ENCODE measurements around the gene GJA3.
A peak's percentile ranks its signal among the peaks of the same experiment; 100 is the strongest.

Gene GJA3

DNA sequence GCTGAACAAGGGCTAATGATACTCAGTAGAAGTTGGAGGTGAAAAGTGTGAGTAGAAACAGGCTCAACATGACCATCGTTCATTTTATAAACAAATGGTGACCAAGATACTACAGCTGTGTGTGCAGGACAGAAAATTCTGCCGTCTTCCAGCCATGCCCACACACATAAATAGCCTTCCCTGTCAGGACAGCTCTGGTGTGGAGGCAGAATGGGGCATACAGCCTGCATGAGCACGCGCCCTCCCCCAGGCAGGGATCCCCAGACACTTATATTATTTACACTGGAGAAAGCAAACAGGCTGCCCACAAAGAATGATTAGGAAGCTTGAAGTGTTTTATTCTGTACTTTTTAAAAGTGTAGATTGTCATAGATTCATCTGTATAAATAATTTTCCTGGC is 20.4 kb downstream of the GJA3 start:
- no peak for DNase-seq (ENCODE audit: extremely low read depth, low read depth)
- TF ChIP-seq, protein P1, sequence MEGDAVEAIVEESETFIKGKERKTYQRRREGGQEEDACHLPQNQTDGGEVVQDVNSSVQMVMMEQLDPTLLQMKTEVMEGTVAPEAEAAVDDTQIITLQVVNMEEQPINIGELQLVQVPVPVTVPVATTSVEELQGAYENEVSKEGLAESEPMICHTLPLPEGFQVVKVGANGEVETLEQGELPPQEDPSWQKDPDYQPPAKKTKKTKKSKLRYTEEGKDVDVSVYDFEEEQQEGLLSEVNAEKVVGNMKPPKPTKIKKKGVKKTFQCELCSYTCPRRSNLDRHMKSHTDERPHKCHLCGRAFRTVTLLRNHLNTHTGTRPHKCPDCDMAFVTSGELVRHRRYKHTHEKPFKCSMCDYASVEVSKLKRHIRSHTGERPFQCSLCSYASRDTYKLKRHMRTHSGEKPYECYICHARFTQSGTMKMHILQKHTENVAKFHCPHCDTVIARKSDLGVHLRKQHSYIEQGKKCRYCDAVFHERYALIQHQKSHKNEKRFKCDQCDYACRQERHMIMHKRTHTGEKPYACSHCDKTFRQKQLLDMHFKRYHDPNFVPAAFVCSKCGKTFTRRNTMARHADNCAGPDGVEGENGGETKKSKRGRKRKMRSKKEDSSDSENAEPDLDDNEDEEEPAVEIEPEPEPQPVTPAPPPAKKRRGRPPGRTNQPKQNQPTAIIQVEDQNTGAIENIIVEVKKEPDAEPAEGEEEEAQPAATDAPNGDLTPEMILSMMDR (IDR thresholded peaks at IDR 0.05; ENCODE audit: low read depth, low read length): no peak

DNA sequence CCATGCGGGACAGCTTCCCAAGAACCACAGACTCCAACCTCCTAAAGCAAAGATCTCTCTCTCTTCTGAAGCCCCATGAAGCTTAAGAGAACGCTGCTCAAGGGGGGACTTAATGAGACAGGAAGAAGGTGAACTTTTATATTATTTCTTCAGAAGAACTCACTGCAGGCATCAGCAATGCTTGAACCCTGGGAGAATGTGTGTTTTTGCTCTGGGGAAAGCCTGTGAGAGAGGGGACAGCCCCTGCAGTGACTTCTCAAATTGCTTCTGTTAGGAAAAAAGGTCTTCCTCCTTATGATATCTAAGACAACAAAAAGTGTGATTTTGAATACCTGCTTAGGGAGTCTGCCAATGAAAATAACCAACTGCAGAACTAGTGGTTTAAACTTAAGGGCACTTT is 23.0 kb downstream of the GJA3 start:
- no peak for DNase-seq (ENCODE audit: extremely low read depth, low read depth)
- TF ChIP-seq, protein P1 (IDR thresholded peaks at IDR 0.05; ENCODE audit: low read depth, low read length): no peak

DNA sequence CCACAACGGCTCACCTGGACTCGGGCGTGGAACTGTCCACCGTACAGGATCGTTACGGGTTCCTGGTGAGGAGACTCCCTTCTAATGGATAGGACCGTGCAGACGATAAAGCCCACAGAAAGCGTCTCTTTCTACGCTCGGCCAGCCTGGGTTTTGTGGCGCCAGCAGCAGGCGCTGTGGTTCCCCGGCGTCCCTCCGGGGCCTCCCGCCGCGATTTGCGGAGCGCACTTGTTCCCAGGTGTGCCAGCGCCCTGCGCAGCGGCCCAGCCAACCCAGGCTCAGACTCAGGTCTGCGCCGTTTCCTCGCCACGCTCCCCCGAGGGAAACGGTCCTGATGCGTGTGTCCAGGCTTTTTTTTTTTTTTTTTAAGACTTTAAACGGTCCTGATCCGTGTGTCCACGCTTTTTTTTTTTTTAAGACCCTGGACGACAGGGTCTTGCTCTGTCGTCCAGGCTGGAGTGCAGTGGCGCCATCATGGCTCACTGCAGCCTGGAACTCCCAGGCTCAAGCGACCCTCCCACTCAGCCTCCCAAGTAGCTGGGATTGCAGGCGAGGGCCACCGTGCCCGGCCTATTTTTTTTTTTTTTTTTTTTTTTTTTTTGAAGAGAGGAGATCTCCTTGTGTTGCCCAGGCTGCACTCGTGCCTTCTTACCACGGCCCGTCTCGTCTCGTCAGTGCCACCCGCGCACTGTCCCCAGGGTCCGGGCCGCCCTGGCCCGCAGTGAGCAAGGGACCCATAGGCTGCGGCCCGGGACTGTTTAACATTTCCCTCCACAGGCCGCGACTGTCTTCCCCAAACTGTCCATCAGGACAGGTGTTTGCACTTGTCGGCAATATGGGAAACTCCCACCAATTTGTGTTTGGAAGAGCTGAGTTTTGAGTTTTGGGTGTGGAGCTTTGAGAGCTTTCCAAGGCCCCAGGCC is 23.8 kb downstream of the GJA3 start:
- TF ChIP-seq, protein P1 (IDR thresholded peaks at IDR 0.05; ENCODE audit: low read depth, low read length): peak; percentile 44
- DNase-seq (ENCODE audit: extremely low read depth, low read depth): no peak

GRCh38 chr13:20134732-20135131 is 26.1 kb downstream of the GJA3 start:
- DNase-seq (ENCODE audit: extremely low read depth, low read depth): no peak
- TF ChIP-seq, protein P1 (IDR thresholded peaks at IDR 0.05; ENCODE audit: low read depth, low read length): no peak

DNA sequence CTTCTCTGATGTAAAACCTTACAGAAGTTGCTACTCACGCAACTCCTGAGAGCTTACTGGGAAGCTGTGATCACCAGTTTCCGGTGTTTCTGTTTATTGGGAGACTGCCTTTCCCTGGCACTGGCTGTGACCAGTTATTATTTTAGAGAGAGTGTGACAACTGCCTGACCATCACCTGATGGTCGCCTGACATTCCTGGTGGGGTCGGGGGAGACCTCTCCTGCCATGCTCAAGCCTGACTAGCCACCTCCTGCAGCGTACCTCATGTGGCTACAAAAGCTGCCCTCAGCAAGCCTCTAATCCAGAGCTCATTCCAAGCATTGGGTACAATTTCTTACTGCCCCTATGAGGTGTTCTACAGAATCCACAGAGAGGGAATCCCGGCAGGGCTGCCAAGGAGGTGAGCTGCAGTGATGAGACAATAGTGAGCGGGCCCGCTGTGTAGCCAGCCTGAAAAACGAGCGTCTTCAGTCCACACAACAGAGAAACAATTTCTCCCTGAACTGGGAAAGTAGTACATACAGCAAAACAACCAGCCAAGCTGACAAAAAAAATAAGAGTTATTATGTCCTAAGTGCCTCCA is 28.7 kb downstream of the GJA3 start:
- TF ChIP-seq, protein P1 (IDR thresholded peaks at IDR 0.05; ENCODE audit: low read depth, low read length): no peak
- DNase-seq (ENCODE audit: extremely low read depth, low read depth): no peak

- TF ChIP-seq, protein P1 (IDR thresholded peaks at IDR 0.05; ENCODE audit: low read depth, low read length): no peak
- DNase-seq (ENCODE audit: extremely low read depth, low read depth): no peak
Measured at GRCh38 chr13:20131057-20131832, 29.6 kb downstream of the GJA3 start.
